Lung (tissue), 12 donors: ENCODE measurements around the gene NBEAL2. TPM values are rescaled to one million over a fixed set of nuclear protein-coding genes. Genes with fewer than 3 reads are reported as not detected.

Source experiments
- ATAC-seq: fragments of 200-7000 bp; cut with Tn5 transposase; one replicate; pipeline ENCODE4 v1.9.1; 2020; ENCODE audit warnings: moderate number of reproducible peaks; ENCODE audit not compliant: insufficient read depth, low FRiP score
- DNase-seq, 3 donors: peaks; one replicate each; pipeline ENCODE4 v3.0.0-alpha.2; 2013 to 2017
- H3K27ac ChIP-seq, 2 donors: one replicate each; pipeline ENCODE4 v1.5.1; 2013; ENCODE audit warnings: mild to moderate bottlenecking in 2 of 2, moderate library complexity in 2 of 2, control low read depth in 1 of 2, inconsistent platforms in 1 of 2, low read depth in 1 of 2, low read length in 1 of 2
- H3K27me3 ChIP-seq, 3 donors: one replicate each; pipeline ENCODE4 v1.5.1; 2013; ENCODE audit warnings: low read length in 2 of 3; ENCODE audit not compliant: control insufficient read depth in 3 of 3, insufficient read depth in 3 of 3
- H3K36me3 ChIP-seq, 4 donors: one replicate each; pipeline ENCODE4 v1.5.1; 2013; ENCODE audit warnings: low read length in 4 of 4, mild to moderate bottlenecking in 1 of 4, moderate library complexity in 1 of 4; ENCODE audit not compliant: control insufficient read depth in 4 of 4, insufficient read depth in 4 of 4
- H3K4me1 ChIP-seq, 5 donors: one replicate each; pipeline ENCODE4 v1.5.1; 2013; ENCODE audit warnings: low read length in 5 of 5, mild to moderate bottlenecking in 2 of 5, moderate library complexity in 1 of 5; ENCODE audit not compliant: control insufficient read depth in 5 of 5, insufficient read depth in 5 of 5
- H3K4me3 ChIP-seq: one replicate; pipeline ENCODE4 v1.5.1; 2013; ENCODE audit warnings: mild to moderate bottlenecking, control low read depth, moderate library complexity
- H3K9ac ChIP-seq, 2 donors: one replicate each; pipeline ENCODE4 v1.5.1; 2013; ENCODE audit warnings: low read length in 2 of 2, control low read depth in 1 of 2; ENCODE audit not compliant: insufficient read depth in 1 of 2
- H3K9me3 ChIP-seq, 4 donors: one replicate each; pipeline ENCODE4 v1.5.1; 2013; ENCODE audit warnings: low read length in 3 of 4, mild to moderate bottlenecking in 1 of 4, moderate library complexity in 1 of 4; ENCODE audit not compliant: control insufficient read depth in 4 of 4, insufficient read depth in 3 of 4
- CTCF ChIP-seq: IDR thresholded peaks from 2 replicates; pipeline ENCODE4 v1.5.1; 2012; ENCODE audit warnings: mild to moderate bottlenecking; ENCODE audit errors: control extremely low read depth, extremely low read depth
- WGBS, 2 donors: extraction: QIAGEN DNeasy Blood & Tissue Kit; methylation state at CpG; one replicate each; pipeline ENCODE4 v1.1.7; 2013; 5-methylcytosine and 5-hydroxymethylcytosine counted together
- polyA plus RNA-seq, 2 donors: library from polyadenylated mRNA; stranded (reverse); fragments of 200-250 nt; gene quantifications; one replicate each; pipeline ENCODE4 v1.2.1, GENCODE V29; 2013
- total RNA-seq, 2 donors: library from RNA; depleted of rRNA in 1 of 2; stranded (reverse); fragments of >200 nt in 1 of 2; gene quantifications; one replicate each; pipeline ENCODE4 v1.2.1, GENCODE V29; 2014 to 2021
- donor health status: control.
- donor health status: control.
- donor health status: Bipolar disorder and iron deficiency.
- donor health status: healthy.
- donor health status: DM: yes; HTN: yes; CAD: no.

NBEAL2 gene
- total and polyA plus RNA-seq, 4 donors, result 64.4 to 191 (median 136) TPM

- TF ChIP-seq CTCF, result no peak
- Histone ChIP-seq H3K9ac (peak overlapping the region; percentile 17 to 74), H3K4me3 (no peak overlapping the region), H3K4me1 (peaks cover 13 to 41% (median 26%) of the 10 kb centered on the region in 5 donors), H3K9me3 (no peaks in the 10 kb centered on the region), H3K27me3 (no peaks in the 10 kb centered on the region), H3K36me3 (peaks cover 0 to 4% (median 2%) of the 10 kb centered on the region in 4 donors), H3K27ac (peak overlapping the region; percentile 76 to 87)
- ATAC-seq (no peak), DNase-seq (peak; percentile 46 to 68 (median 60))
- 38 to 62% methylated on average over 4 of the region's 4 CpGs for WGBS, 2 donors
Observed at GRCh38 chr3:46960081-46960701, 19.3 kb upstream of the NBEAL2 start.

DNA sequence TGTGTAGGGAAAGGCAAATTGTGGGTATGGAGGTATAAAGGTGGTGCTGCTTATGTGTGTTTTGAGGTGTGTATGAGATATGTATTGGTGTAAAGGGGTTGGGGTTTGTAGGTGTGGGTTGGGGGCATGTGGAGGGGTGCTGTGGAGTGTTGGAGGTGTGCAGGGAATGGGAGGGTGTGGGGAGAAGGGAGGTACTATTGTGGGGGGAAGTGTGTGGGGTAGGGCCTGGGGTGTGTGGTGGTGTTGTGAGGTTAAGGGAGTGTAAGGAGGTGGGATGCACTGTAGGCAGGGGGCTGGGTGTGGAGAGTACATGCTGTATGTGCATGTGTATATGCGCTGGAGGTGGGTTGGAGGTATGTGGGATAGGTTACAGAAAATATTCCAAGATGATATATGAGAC lies 18.6 kb upstream of the NBEAL2 start:
- Histone ChIP-seq H3K4me1 (peaks cover 15 to 42% (median 30%) of the 10 kb centered on the region in 5 donors), H3K9me3 (no peaks in the 10 kb centered on the region), H3K9ac (peak overlapping the region; percentile 17 to 74), H3K27me3 (no peaks in the 10 kb centered on the region), H3K27ac (peak overlapping the region; percentile 76 to 87), H3K36me3 (peaks cover 0 to 5% (median 3%) of the 10 kb centered on the region in 4 donors), H3K4me3 (no peak overlapping the region)
- ATAC-seq, result no peak
- 95 to 97% methylated on average over 1 of the region's 1 CpG for WGBS, 2 donors
- TF ChIP-seq CTCF, result no peak
- DNase-seq, result no peak

- 97 to 100% methylated on average over 1 of the region's 1 CpG for WGBS, 2 donors
- no peaks in the 10 kb centered on the region for H3K27me3 ChIP-seq
- H3K36me3 ChIP-seq, result peaks cover 0 to 5% (median 4%) of the 10 kb centered on the region in 4 donors
- ATAC-seq, result no peak
- H3K27ac ChIP-seq, result no peak overlapping the region
- no peaks in the 10 kb centered on the region for H3K9me3 ChIP-seq
- no peak for TF ChIP-seq CTCF
- no peak for DNase-seq
- peaks cover 15 to 42% (median 35%) of the 10 kb centered on the region in 5 donors for H3K4me1 ChIP-seq
- H3K4me3 ChIP-seq, result no peak overlapping the region
- peak overlapping the region in 1 of 2 donors; percentile 32 for H3K9ac ChIP-seq
Observed at GRCh38 chr3:46962427-46962826, 17.0 kb upstream of the NBEAL2 start.
